Measurements from ENCODE around the gene ERI2.

GRCh38 chr16:20782470-20782869, 23.8 kb downstream of the ERI2 start:
- TF ChIP-seq POLR2A (IDR thresholded peaks at IDR 0.05; ENCODE audit: low read depth, low read length) (no peak), POLR2AphosphoS5 (IDR thresholded peaks at IDR 0.05; ENCODE audit: low read depth, low read length) (no peak)

All from GM12892 (cell line).